Stimulated activated CD4-positive, alpha-beta T cell treated with anti-CD3 and anti-CD28 coated beads, Interleukin-15, amount 100 ng/mL, for 1 hour (primary cell): ENCODE results near the gene FN1.
"Not testable (repeated sequence)": the region's sequence is repeated elsewhere in the genome, so short reads cannot be mapped to it uniquely, and the experiment has no call there.

ENCODE experiments used
- DNase-seq, 2 donors: peaks; one replicate each; pipeline ENCODE4 v3.0.0-alpha.2; 2020; ENCODE audit warnings: low read depth in 1 of 2, low spot score in 1 of 2

Gene FN1

DNA sequence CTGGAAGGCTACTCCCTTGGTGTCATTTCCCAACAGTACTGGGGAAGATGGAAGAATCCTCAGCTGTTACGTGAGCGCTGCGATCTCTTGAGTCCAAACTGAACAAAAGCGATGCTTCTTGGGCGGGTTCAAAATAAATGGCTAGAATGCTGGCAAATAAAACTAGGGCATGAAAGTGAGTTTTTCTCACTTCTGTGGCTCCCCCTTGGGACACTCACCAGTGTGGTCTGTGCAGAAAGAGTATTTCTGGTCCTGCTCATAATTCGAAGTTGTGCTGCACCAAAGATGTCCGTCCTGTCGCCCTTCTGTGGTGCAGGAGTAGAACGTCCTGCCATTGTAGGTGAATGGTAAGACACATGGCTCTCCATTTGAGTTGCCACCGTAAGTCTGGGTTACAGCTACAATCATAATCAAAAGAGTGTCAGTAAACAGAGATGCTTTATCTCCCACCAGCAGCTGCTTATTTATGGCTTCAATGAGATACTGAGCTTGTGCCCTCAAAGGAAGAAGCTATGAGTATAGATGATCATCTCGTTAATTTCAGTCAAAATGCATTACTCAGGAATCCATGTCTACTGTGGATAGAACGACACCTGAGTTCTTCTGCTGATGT, 11.8 kb downstream of the FN1 start:
- no peak for DNase-seq

DNA sequence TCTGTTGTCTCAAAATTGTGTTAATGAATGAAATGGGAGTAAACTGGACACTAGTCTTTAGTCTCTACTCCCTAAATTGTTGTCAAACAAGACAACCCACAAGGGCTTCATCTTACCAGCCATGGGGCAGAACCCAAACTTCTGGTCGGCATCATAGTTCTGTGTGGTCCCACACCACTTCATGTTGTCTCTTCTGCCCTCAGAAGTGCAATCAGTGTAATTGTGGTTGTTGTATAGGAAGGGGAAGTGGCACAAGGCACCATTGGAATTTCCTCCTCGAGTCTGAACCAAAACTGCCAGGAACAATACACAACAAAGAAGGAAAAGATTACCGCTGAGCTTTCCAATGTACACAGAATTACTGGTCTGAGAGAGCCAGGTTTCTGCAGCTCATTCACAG, 12.6 kb downstream of the FN1 start:
- DNase-seq = no peak

DNA sequence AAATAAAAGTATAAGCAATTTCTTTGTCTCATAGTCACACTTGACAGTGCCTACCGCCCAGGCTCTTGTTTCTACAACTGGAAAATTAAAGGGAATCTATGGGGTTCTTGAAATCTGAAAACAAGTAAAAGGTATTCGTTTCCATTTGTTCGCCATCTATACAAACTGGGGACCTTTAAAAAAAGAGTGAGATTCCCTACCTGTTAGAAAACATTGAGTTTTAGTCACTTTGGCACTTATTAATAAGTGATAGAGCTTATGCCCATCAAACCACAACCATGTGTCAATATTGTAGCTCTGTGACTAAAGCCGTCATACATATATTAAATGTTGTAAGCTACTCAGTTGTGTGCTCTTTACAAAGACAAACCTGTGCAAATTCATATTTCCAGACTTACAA, 13.2 kb downstream of the FN1 start:
- no peak for DNase-seq

DNA sequence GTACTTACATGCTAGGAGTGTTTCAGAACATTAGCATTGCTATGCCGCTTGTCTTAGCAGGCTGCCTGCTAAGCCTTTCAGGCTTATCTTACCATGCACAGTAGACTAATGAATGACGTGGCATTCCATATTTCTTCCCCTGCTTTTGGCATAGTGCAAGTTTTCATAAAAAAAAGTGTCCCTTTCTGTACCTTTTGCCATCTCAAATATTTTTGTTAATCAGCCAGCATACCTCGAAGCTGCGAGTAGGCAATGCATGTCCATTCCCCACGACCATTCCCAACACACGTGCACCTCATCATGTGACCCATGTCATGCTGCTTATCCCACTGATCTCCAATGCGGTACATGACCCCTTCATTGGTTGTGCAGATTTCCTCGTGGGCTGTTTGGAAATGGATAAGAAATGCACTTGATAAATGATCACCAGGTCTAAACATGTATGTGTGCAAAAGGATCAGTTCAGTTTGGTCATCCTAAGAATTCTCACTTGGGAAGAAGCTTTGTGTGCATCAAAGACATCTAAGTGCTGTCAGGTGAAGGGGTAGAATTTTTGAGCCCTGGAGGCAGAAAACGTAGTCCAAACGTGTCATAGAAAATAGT, 13.9 kb downstream of the FN1 start:
- DNase-seq = no peak

DNA sequence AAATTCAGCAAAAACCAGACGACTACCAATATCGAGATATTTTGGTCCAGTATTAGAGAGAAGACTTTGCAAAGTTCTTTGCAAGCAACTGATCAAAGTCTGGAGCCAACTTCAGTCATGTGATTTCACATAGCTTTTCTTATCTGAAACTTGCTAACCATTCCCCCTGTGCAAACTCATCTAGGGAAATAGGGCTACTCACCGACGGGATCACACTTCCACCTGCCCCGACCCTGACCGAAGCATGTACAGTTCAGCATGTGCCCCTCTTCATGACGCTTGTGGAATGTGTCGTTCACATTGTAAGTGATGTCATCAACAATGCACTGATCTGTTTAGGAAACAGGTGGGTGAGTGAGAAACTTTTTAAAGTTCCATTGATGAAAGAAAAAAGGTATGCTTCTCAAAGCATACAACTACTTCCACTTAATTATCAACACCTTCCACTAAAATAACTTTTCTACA, 15.4 kb downstream of the FN1 start:
- no peak for DNase-seq

- DNase-seq = no peak
These were observed 15.9 kb downstream of the FN1 start for GRCh38 chr2:215419769-215420470.

- no peak for DNase-seq
These were observed 16.8 kb downstream of the FN1 start for GRCh38 chr2:215419113-215419512.

- DNase-seq = no peak
These were observed 17.6 kb downstream of the FN1 start for GRCh38 chr2:215418064-215418963.

DNA sequence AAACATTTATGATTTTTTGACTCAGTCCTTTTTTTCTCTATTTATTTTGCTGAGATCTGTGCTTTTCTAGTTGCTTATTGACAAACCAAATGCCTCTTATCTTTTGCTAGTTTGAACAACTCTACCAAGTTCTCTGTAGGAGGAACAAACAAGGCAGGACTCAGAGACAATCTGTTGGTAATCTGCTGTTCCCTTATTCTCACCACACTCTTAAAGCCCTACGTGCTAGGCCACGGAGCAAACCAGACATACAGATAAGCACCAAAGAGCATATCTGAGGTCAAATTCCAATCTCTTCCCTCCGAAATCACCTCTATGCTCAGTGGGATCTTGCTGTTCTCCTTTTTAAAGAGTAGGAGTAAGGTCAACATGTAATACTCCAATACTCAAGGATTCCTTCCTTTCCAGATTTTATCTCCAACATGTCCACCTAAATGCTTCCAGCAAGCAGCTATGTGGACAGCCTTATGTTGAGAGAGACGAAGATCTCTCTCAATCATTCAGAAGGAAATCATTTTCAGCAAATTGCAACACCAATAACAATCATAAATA, 18.4 kb downstream of the FN1 start:
- no peak for DNase-seq

DNA sequence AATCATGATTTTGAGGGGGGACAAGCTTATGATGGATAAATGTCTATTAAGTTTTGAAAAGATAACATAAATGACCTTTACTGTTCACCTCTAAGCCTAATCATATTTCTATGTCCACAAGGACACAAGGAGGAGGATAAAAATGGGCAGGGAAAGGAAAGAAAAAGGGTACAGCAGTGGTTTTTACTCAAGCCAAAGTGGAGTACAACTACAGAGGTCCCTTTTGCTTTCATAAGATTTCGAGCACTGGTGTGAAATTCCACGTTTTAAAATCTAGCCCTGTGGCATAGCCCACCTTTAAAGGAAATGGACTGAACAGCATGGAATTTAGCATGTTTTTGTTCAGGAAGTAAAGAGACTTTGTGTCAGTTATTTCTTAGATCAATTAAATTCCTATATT, 19.2 kb downstream of the FN1 start:
- DNase-seq = no peak

DNA sequence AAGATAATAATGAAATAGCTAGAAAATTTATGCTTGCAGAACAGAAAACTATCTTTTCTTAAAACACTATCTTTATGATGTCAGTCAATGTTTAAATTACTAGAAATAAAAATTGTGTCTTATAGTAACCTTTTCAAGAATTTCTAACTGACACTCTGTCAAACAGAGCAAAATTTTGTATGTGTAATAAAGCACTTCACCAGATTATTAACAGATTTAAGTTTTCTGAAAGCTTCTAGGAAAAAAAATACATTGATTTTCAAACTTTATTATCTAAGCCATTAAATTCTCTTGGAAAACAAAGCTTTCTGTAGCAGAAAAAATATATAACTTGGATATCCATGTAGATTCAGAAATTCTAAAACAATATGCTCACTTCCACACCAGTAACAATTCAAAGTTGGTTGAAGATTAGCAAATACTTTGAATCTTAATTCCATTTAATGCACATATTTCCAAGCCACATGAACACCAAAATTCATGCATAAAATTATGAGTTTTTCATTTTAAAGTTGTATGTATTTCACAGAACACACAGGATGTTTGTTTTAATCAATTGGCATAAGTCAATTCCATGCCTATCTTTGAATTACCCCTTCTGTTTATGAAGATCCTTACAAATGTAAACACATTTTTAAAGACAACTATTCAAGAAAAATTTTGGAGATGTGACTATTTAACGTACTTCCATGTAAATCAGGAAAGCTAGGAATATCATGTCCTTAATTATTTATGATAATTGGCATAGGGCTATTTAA, 19.9 kb downstream of the FN1 start:
- no peak for DNase-seq

GRCh38 chr2:215415218-215415617, 20.6 kb downstream of the FN1 start:
- no peak for DNase-seq

DNA sequence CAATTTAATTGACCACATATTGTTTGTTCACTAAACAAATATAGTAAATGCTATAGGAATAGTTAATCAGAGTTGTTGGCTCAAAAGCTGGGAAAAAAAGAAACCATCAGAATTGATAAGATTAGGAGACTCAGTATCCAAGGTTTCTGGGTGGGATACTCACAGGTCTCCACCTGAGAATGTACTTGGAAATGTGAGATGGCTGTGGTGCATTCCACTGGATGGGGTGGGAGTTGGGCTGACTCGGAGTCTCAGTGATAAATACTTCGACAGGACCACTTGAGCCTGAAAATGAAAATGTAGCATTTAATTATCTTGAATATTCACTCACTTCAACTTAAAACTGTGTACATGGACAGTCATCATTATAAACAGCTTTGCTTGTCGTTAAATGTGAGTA, 21.2 kb downstream of the FN1 start:
- DNase-seq = no peak

DNA sequence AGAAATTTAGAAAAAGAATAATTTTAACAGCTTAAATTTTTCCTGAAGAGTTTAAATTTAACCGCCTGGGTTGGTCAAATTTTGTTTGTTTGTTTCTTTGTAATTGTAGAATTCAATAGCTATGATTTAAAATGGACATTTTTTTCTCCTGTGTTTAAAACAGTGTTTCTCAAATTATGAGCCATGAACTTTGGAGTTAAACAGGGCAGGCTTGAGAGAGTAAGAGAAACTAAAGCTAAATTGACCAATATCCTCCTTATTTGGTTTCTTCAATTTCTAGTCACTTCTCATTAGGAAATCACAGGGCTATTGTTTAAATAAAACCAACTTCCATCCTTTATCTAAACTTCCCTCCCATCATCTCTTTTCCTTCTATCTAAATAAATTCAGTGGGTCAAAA, 21.9 kb downstream of the FN1 start:
- DNase-seq = no peak

- DNase-seq = no peak
These were observed 22.4 kb downstream of the FN1 start for GRCh38 chr2:215413484-215413777.

DNA sequence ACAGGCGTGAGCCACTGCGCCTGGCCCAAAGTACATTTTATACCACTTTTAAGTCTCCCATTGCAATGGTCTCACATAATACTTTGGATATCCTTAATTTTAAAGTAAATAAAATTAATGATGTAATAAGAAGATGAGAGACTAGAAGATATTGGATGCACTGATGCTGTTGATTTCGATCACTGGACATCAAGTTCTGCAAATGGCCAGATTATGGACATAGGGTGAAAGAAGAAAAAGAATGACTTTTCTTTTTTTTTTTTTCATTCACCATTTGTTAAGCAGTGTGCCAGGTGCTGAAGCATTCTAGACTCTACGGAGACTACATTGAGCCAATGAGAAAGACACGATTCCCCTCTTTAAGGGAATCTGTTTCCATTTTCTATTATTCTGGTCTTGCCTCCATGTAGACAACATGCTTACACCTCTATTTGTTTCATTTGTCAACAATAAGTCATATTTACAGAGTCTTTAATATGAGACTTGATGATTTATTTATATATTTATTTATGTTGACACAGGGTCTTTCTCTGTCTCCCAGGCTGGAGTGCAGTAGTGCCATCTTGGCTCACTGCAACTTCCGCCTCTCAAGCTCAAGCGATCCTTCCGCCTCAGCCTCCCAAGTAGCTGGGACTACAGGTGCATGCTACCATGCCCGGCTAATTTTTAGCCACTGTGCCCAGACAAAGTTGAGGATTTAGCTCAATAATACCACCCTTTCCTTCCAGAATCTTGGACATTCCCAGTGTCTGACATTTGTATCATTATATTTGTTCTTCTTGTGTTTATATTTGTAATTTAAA, 23.7 kb downstream of the FN1 start:
- no peak for DNase-seq

GRCh38 chr2:215410932-215411285, 25.0 kb downstream of the FN1 start:
- no peak for DNase-seq

- not testable (repeated sequence) for DNase-seq
These were observed 25.5 kb downstream of the FN1 start for GRCh38 chr2:215410181-215410931.
